Measurements from ENCODE around the gene TNFSF8.

- TF ChIP-seq REST (IDR thresholded peaks at IDR 0.05; ENCODE audit: borderline replicate concordance) (no peak), CTCF (IDR thresholded peaks at IDR 0.05; ENCODE audit: poor library complexity, severe bottlenecking) (no peak), EZH2 (IDR thresholded peaks at IDR 0.05; ENCODE audit: borderline replicate concordance, insufficient read depth, low read length, poor library complexity, severe bottlenecking) (no peak), TAF1 (IDR thresholded peaks at IDR 0.05; ENCODE audit: low read depth) (no peak), SMC3 (conservative IDR thresholded peaks at IDR 0.05; ENCODE audit: poor library complexity) (no peak), EP300 (conservative IDR thresholded peaks at IDR 0.05; ENCODE audit: poor library complexity, severe bottlenecking) (no peak), RAD21 (conservative IDR thresholded peaks at IDR 0.05) (no peak)
Measured at GRCh38 chr9:114900942-114901802, 29.2 kb downstream of the TNFSF8 start.

All from neural cell (in vitro differentiated cells).